Loucy (cell line): ENCODE data around the gene TTC12.
"Not testable (repeated sequence)": the region's sequence is repeated elsewhere in the genome, so short reads cannot be mapped to it uniquely, and the experiment has no call there.

Experiments used
- H2AFZ ChIP-seq: fragments of 200-600 bp; sonication (generic); 2 replicates; pipeline ENCODE4 v1.6.0; 2016; ENCODE audit warnings: antibody characterized with exemption, mild to moderate bottlenecking, low read length, moderate library complexity
- H3F3A ChIP-seq: fragments of 200-600 bp; 2 replicates; pipeline ENCODE4 v1.6.0; 2016; ENCODE audit warnings: antibody characterized with exemption, low read depth, mild to moderate bottlenecking
- H3K27me3 ChIP-seq: fragments of 200-600 bp; sonication (generic); 2 replicates; pipeline ENCODE4 v1.6.1; 2014; ENCODE audit warnings: low read length, mild to moderate bottlenecking; ENCODE audit not compliant: insufficient read depth, poor library complexity, severe bottlenecking
- H3K36me3 ChIP-seq: fragments of 200-600 bp; sonication (generic); 2 replicates; pipeline ENCODE4 v1.6.1; 2016; ENCODE audit warnings: low read length; ENCODE audit not compliant: insufficient read depth
- H3K4me1 ChIP-seq: fragments of 200-600 bp; sonication (generic); 2 replicates; pipeline ENCODE4 v1.5.1; 2014; ENCODE audit warnings: low read length, mild to moderate bottlenecking; ENCODE audit not compliant: insufficient read depth, poor library complexity, severe bottlenecking
- H3K4me2 ChIP-seq: fragments of 200-600 bp; sonication (generic); 2 replicates; pipeline ENCODE4 v1.6.0; 2014; ENCODE audit warnings: antibody characterized with exemption, low read length, low read depth, mild to moderate bottlenecking; ENCODE audit not compliant: poor library complexity, severe bottlenecking
- H3K4me3 ChIP-seq: fragments of 200-600 bp; sonication (generic); 2 replicates; pipeline ENCODE4 v1.5.1; 2014; ENCODE audit warnings: low read length, mild to moderate bottlenecking, mixed read lengths; ENCODE audit not compliant: poor library complexity, severe bottlenecking
- H3K79me2 ChIP-seq: fragments of 200-600 bp; sonication (generic); 2 replicates; pipeline ENCODE4 v1.6.1; 2014; ENCODE audit warnings: low read length; ENCODE audit not compliant: insufficient read depth
- H3K9ac ChIP-seq: fragments of 200-600 bp; sonication (generic); 2 replicates; pipeline ENCODE4 v1.6.0; 2014; ENCODE audit warnings: mild to moderate bottlenecking, low read depth, low read length, moderate library complexity; ENCODE audit not compliant: poor library complexity, severe bottlenecking
- H3K9me2 ChIP-seq: fragments of 200-600 bp; sonication (generic); replicated peaks from 2 replicates; pipeline ENCODE4 v1.6.1; 2016; ENCODE audit warnings: low read depth, low read length, mixed read lengths
- H3K9me3 ChIP-seq: fragments of 200-600 bp; sonication (generic); 2 replicates; pipeline ENCODE4 v1.6.1; 2014; ENCODE audit warnings: mild to moderate bottlenecking, antibody characterized with exemption, low read length, low read depth; ENCODE audit not compliant: insufficient read depth
- H4K20me1 ChIP-seq: fragments of 200-600 bp; sonication (generic); 2 replicates; pipeline ENCODE4 v1.6.0; 2014; ENCODE audit warnings: antibody characterized with exemption, low read length, mild to moderate bottlenecking; ENCODE audit not compliant: insufficient read depth, poor library complexity, severe bottlenecking
- EZH2phosphoT487 ChIP-seq: fragments of 200-600 bp; IDR thresholded peaks from 2 replicates; pipeline ENCODE4 v1.6.1; 2018; ENCODE audit warnings: antibody characterized with exemption, mild to moderate bottlenecking, moderate library complexity, borderline replicate concordance
- TF ChIP-seq, protein P1 (sequence below): fragments of 200-600 bp; sonication (generic); conservative IDR thresholded peaks from 2 replicates; pipeline ENCODE4 v1.5.1; 2014; ENCODE audit warnings: mild to moderate bottlenecking, antibody characterized with exemption, low read length

The TTC12 gene

DNA sequence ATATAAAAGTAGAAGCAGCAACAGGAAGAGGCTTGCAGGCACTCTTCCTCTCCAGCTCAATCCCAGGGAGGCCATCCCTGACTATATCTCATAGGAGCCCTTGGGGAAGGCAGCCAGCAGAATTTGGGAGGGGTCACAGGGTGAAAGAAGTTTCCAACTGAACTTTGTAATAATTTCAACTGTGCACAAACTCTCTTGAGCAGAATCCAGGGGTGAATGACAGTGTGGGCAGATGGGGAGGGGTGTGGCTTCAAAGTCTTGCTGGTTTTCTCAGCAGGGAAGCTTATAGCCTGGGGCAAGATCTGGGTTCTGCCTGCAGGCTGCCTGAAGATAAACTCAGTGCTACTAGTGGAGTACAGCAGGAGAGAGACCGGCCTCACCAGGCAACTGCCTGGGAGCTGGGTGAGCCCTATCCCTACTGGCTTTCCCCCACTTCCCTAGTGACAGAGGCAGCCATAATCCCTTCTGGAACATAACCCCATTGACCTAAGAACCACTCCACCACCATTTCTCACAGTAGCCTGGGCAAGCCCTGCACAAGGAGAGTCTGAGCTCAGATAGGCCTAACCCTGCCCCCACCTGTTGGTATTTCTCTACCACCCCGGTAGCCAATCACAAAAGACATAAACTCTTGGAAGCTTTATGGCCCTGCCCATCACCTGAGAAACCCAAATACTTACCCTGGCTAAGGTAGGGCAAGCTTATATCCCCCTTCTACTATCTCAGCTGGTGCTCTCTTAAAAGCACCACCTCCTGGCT, 17.8 kb upstream of the TTC12 start:
- Histone ChIP-seq H4K20me1 (no peaks in the 10 kb centered on the region), H3F3A (no peaks in the 10 kb centered on the region), H3K27me3 (no peaks in the 10 kb centered on the region), H3K9me3 (no peaks in the 10 kb centered on the region), H3K36me3 (no peaks in the 10 kb centered on the region), H3K4me3 (no peak overlapping the region), H3K4me2 (no peak overlapping the region), H3K9ac (no peak overlapping the region), H3K79me2 (no peaks in the 10 kb centered on the region), H2AFZ (no peak overlapping the region), H3K4me1 (no peaks in the 10 kb centered on the region), H3K9me2 (no peaks in the 10 kb centered on the region)
- TF ChIP-seq, protein P1, sequence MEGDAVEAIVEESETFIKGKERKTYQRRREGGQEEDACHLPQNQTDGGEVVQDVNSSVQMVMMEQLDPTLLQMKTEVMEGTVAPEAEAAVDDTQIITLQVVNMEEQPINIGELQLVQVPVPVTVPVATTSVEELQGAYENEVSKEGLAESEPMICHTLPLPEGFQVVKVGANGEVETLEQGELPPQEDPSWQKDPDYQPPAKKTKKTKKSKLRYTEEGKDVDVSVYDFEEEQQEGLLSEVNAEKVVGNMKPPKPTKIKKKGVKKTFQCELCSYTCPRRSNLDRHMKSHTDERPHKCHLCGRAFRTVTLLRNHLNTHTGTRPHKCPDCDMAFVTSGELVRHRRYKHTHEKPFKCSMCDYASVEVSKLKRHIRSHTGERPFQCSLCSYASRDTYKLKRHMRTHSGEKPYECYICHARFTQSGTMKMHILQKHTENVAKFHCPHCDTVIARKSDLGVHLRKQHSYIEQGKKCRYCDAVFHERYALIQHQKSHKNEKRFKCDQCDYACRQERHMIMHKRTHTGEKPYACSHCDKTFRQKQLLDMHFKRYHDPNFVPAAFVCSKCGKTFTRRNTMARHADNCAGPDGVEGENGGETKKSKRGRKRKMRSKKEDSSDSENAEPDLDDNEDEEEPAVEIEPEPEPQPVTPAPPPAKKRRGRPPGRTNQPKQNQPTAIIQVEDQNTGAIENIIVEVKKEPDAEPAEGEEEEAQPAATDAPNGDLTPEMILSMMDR: no peak
- no peak for TF ChIP-seq EZH2phosphoT487

DNA sequence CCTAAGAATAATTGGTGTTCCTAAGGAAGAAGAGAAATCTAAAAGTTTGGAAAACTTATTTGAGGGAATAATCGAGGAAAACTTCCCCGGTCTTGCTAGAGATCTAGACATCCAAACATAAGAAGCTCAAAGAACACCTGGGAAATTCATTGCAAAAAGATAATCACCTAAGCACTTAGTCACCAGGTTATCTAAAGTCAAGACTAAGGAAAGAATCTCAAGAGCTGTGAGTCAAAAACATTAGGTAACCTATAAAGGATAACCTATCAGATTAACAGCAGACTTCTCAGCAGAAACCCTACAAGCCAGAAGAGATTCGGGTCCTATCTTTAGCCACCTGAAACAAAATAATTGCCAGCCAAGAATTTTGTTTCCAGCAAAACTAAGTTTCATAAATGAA, 15.9 kb upstream of the TTC12 start:
- H3K9me2 ChIP-seq, H3K36me3 ChIP-seq, H3K79me2 ChIP-seq, H4K20me1 ChIP-seq, H3K4me2 ChIP-seq, H3K4me1 ChIP-seq, H3K27me3 ChIP-seq, H3K9ac ChIP-seq, H3F3A ChIP-seq, H3K9me3 ChIP-seq, H3K4me3 ChIP-seq, H2AFZ ChIP-seq: not testable (repeated sequence)

DNA sequence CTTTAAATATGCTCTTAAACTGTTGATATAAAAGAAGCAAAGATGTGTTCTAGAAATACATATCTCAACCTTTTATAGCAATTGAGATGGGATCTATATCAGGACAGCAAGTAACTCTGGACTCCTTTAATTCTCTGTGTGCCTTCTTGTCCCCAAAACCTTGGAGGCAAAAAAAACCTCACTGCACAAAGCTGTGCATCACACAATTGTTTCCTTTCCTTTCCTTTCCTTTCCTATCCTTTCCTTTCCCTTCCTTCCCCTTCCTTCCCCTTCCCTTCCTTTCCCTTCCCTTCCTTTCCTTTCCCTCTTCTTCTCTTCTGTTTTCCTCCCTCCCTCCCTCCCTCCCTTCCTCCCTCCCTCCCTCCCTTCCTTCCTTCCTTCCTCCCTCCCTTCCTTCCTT, 9.5 kb upstream of the TTC12 start:
- no peak for TF ChIP-seq EZH2phosphoT487
- TF ChIP-seq, protein P1: no peak
- no peaks in the 10 kb centered on the region for H3F3A ChIP-seq
- H3K4me2 ChIP-seq: no peak overlapping the region
- no peaks in the 10 kb centered on the region for H3K9me3 ChIP-seq
- H3K4me3 ChIP-seq: no peak overlapping the region
- no peak overlapping the region for H2AFZ ChIP-seq
- no peaks in the 10 kb centered on the region for H3K79me2 ChIP-seq
- no peaks in the 10 kb centered on the region for H4K20me1 ChIP-seq
- no peak overlapping the region for H3K9ac ChIP-seq
- H3K36me3 ChIP-seq: no peaks in the 10 kb centered on the region
- H3K27me3 ChIP-seq: no peaks in the 10 kb centered on the region
- no peaks in the 10 kb centered on the region for H3K4me1 ChIP-seq
- no peaks in the 10 kb centered on the region for H3K9me2 ChIP-seq
